ENCODE results near the gene NMBR.

Gene NMBR

DNA sequence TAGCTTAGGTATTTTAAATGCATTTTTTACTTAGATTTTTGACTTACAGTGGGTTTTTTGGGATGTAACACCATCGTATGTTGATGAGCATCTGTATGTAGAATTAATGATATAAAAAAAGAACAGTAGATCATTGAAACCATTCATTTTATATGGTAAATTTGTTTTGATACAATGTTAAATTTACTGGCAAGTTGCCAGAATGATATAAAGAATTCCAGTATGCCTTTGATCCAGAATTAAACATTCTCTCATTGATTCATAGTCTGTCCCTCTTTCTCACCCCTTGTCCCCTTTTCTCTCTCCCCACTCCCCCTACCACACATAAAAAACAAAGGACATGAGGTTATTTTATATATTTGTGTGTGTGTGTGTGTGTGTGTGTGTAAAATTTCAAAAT is 45.4 kb upstream of the NMBR start:
- TF ChIP-seq TEAD4 (IDR thresholded peaks at IDR 0.05) (no peak), TAF1 (IDR thresholded peaks at IDR 0.05; ENCODE audit: low read depth) (no peak), NFIC (IDR thresholded peaks at IDR 0.05) (0 out of 2 replicates have a peak, but pooled peaks have one; percentile 24)

DNA sequence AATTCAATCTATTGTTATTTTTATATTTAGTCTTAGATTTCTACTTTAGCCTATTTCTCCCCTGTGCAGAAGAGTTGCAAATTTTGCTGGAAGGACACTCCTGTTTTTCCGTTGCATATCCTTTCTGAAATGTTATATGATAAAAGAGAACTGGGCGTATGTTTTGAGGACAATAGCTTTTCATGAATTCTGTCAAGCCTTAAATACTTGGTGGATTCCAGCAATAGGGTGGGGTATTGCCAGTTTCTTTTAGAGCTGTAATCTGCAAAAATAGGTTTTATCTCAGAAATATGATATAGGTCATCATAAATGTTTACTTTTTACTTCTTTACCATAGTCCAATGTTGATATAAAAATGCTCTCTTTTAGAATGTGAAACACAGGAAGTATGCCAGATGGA is 42.1 kb upstream of the NMBR start:
- TF ChIP-seq EGR1 (IDR thresholded peaks at IDR 0.05) (no peak), NFIC (IDR thresholded peaks at IDR 0.05) (no peak), CEBPB (IDR thresholded peaks at IDR 0.05) (no peak), ZBTB7A (IDR thresholded peaks at IDR 0.05; ENCODE audit: low read depth) (no peak), TAF1 (IDR thresholded peaks at IDR 0.05; ENCODE audit: low read depth) (no peak), YY1 (IDR thresholded peaks at IDR 0.05; ENCODE audit: low read depth) (no peak), CREB1 (IDR thresholded peaks at IDR 0.05; ENCODE audit: low read depth) (no peak), RAD21 (IDR thresholded peaks at IDR 0.05; ENCODE audit: low read depth) (no peak)
- TF ChIP-seq, protein P1, sequence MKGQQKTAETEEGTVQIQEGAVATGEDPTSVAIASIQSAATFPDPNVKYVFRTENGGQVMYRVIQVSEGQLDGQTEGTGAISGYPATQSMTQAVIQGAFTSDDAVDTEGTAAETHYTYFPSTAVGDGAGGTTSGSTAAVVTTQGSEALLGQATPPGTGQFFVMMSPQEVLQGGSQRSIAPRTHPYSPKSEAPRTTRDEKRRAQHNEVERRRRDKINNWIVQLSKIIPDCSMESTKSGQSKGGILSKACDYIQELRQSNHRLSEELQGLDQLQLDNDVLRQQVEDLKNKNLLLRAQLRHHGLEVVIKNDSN (IDR thresholded peaks at IDR 0.05) = no peak
- TF ChIP-seq, protein P2, sequence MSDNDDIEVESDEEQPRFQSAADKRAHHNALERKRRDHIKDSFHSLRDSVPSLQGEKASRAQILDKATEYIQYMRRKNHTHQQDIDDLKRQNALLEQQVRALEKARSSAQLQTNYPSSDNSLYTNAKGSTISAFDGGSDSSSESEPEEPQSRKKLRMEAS (IDR thresholded peaks at IDR 0.05) = no peak
- TF ChIP-seq, protein P3, sequence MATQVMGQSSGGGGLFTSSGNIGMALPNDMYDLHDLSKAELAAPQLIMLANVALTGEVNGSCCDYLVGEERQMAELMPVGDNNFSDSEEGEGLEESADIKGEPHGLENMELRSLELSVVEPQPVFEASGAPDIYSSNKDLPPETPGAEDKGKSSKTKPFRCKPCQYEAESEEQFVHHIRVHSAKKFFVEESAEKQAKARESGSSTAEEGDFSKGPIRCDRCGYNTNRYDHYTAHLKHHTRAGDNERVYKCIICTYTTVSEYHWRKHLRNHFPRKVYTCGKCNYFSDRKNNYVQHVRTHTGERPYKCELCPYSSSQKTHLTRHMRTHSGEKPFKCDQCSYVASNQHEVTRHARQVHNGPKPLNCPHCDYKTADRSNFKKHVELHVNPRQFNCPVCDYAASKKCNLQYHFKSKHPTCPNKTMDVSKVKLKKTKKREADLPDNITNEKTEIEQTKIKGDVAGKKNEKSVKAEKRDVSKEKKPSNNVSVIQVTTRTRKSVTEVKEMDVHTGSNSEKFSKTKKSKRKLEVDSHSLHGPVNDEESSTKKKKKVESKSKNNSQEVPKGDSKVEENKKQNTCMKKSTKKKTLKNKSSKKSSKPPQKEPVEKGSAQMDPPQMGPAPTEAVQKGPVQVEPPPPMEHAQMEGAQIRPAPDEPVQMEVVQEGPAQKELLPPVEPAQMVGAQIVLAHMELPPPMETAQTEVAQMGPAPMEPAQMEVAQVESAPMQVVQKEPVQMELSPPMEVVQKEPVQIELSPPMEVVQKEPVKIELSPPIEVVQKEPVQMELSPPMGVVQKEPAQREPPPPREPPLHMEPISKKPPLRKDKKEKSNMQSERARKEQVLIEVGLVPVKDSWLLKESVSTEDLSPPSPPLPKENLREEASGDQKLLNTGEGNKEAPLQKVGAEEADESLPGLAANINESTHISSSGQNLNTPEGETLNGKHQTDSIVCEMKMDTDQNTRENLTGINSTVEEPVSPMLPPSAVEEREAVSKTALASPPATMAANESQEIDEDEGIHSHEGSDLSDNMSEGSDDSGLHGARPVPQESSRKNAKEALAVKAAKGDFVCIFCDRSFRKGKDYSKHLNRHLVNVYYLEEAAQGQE (IDR thresholded peaks at IDR 0.05; ENCODE audit: low read depth) = no peak

DNA sequence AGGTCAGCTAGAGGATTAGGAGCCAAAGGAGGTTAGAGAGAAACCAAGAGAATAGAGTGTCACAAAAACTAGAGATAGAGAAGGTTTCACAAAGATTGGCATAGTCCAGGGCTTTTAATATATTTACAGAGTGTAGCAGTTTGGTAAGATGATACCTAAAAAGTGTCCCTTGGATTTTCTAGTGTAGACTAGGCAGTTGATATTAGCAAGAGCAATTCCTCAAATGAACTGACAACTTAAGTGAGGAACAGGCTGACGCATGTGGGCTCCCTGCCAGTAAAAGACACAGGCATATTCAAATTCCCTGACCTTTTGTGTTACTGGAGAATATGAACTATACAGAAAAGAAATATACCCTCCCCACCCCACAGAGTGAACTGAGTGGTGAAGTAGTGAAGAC is 40.3 kb upstream of the NMBR start:
- TF ChIP-seq TCF12 (IDR thresholded peaks at IDR 0.05; ENCODE audit: low read depth) (no peak), TAF1 (IDR thresholded peaks at IDR 0.05; ENCODE audit: low read depth) (no peak), TEAD4 (IDR thresholded peaks at IDR 0.05) (no peak), ZBTB7A (IDR thresholded peaks at IDR 0.05; ENCODE audit: low read depth) (no peak), FOXM1 (IDR thresholded peaks at IDR 0.05; ENCODE audit: borderline replicate concordance, low read depth) (no peak), RAD21 (IDR thresholded peaks at IDR 0.05; ENCODE audit: low read depth) (no peak), NFIC (IDR thresholded peaks at IDR 0.05) (peak; percentile 83)
- TF ChIP-seq, protein P3 (IDR thresholded peaks at IDR 0.05; ENCODE audit: low read depth) = no peak

DNA sequence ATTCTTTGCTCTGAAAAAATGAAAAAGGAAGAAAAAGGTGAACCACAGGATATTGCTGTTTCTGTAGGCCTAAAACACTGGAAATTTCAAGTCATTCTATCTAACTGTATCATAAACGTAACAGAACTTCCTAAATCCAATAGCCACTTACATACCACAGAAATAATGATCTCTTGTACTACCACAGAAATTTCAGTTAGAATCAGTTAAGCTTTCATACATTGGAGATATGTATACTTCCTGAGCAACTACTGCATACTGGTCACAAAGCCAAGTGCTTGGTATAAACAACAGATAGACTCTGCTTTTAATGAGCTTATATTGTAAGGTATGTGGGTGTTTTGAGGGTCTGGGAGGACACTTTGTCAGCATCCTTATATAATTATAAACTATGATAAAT is 38.7 kb upstream of the NMBR start:
- TF ChIP-seq TEAD4 (IDR thresholded peaks at IDR 0.05) (no peak), EGR1 (IDR thresholded peaks at IDR 0.05) (no peak), NFIC (IDR thresholded peaks at IDR 0.05) (no peak), YY1 (IDR thresholded peaks at IDR 0.05; ENCODE audit: low read depth) (no peak), ZBTB7A (IDR thresholded peaks at IDR 0.05; ENCODE audit: low read depth) (no peak)

DNA sequence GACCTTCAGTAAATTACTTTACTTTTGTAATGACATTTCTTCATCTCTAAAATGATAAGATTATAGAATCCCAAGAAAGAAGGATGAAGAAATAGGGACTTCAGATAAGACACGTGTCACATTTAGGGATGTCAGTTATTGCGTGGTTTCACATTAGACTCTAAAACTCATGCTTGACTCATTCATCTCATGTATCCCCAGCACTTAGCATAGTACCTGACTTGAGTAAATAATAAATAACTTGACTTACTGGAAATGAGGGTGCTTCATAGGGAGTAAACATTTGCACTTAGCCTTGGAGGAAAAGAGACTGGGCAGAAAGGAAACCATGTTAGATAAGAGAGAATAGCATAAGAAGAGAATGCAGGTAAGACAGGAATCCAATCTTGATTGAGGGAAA is 37.4 kb upstream of the NMBR start:
- TF ChIP-seq ZBTB7A (IDR thresholded peaks at IDR 0.05; ENCODE audit: low read depth) = no peak
- TF ChIP-seq RAD21 (IDR thresholded peaks at IDR 0.05; ENCODE audit: low read depth) = no peak
- TF ChIP-seq CREB1 (IDR thresholded peaks at IDR 0.05; ENCODE audit: low read depth) = no peak
- no peak for TF ChIP-seq TEAD4 (IDR thresholded peaks at IDR 0.05)
- TF ChIP-seq CEBPB (IDR thresholded peaks at IDR 0.05) = no peak
- TF ChIP-seq, protein P2 (IDR thresholded peaks at IDR 0.05) = no peak
- TF ChIP-seq, protein P1 (IDR thresholded peaks at IDR 0.05) = no peak
- TF ChIP-seq FOXM1 (IDR thresholded peaks at IDR 0.05; ENCODE audit: borderline replicate concordance, low read depth) = no peak
- TF ChIP-seq TCF12 (IDR thresholded peaks at IDR 0.05; ENCODE audit: low read depth) = no peak
- TF ChIP-seq, protein P3 (IDR thresholded peaks at IDR 0.05; ENCODE audit: low read depth) = no peak
- TF ChIP-seq YY1 (IDR thresholded peaks at IDR 0.05; ENCODE audit: low read depth) = no peak
- TF ChIP-seq EP300 (IDR thresholded peaks at IDR 0.05; ENCODE audit: borderline replicate concordance) = no peak
- no peak for TF ChIP-seq EGR1 (IDR thresholded peaks at IDR 0.05)
- TF ChIP-seq NFIC (IDR thresholded peaks at IDR 0.05) = no peak
- TF ChIP-seq TAF1 (IDR thresholded peaks at IDR 0.05; ENCODE audit: low read depth) = no peak

Measured in Ishikawa (cell line).